Mesothelial cell of epicardium (in vitro differentiated cells): Measurements from ENCODE around the gene WDR49. TPM values are rescaled to one million over a fixed set of nuclear protein-coding genes. Genes with fewer than 3 reads are reported as not detected.

Experiments used
- DNase-seq, 2 experiments: peaks; one replicate each; pipeline ENCODE4 v3.0.0; 2021; ENCODE audit warnings: low spot score in 2 of 2; ENCODE audit not compliant: unreplicated experiment in 2 of 2
- H3K27ac Mint-ChIP-seq: 2 replicates; pipeline ENCODE4 v1.8.0; 2021; ENCODE audit warnings: mixed read lengths
- H3K27me3 Mint-ChIP-seq: 2 replicates; pipeline ENCODE4 v1.8.0; 2021; ENCODE audit warnings: low read depth, mixed read lengths
- H3K36me3 Mint-ChIP-seq: 2 replicates; pipeline ENCODE4 v1.8.0; 2021; ENCODE audit warnings: mixed read lengths
- H3K4me1 Mint-ChIP-seq: 2 replicates; pipeline ENCODE4 v1.8.0; 2021; ENCODE audit warnings: mixed read lengths
- H3K4me3 Mint-ChIP-seq: 2 replicates; pipeline ENCODE4 v1.8.0; 2021; ENCODE audit warnings: mild to moderate bottlenecking, moderate library complexity, mixed read lengths
- H3K9me3 Mint-ChIP-seq: 2 replicates; pipeline ENCODE4 v1.8.0; 2021; ENCODE audit warnings: mixed read lengths
- total RNA-seq: library from RNA; stranded (reverse); gene quantifications from 3 replicates; pipeline ENCODE4 v1.2.1, GENCODE V29; 2021
- TF ChIP-seq, protein P1 (sequence below): fragments of 200-600 bp; sonication (generic); IDR thresholded peaks from one replicate; pipeline ENCODE4 v1.5.0; 2021; ENCODE audit warnings: antibody characterized with exemption; ENCODE audit not compliant: unreplicated experiment

Gene WDR49
- total RNA-seq, 1 donor from 2014 or later: 0.40 TPM

DNA sequence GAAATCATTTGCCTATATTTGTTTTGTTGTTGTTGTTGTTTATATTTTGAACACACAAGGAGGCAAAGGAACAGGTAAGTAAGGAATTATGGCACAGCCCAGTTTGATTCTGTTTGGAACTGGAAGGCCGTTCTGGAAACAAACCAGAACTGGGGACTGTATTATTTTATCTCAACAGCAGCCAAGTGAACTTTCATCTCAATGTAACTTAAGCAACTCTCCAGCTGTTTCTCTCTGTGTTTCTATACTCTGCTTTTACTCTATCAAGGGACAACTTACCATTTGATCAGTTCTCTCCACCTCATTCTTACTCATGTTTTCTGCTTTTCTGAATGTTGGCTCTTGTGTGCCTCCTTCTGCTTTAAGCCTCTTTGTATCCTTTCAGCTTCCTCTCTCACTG is 16.0 kb upstream of the WDR49 start:
- TF ChIP-seq, protein P1, sequence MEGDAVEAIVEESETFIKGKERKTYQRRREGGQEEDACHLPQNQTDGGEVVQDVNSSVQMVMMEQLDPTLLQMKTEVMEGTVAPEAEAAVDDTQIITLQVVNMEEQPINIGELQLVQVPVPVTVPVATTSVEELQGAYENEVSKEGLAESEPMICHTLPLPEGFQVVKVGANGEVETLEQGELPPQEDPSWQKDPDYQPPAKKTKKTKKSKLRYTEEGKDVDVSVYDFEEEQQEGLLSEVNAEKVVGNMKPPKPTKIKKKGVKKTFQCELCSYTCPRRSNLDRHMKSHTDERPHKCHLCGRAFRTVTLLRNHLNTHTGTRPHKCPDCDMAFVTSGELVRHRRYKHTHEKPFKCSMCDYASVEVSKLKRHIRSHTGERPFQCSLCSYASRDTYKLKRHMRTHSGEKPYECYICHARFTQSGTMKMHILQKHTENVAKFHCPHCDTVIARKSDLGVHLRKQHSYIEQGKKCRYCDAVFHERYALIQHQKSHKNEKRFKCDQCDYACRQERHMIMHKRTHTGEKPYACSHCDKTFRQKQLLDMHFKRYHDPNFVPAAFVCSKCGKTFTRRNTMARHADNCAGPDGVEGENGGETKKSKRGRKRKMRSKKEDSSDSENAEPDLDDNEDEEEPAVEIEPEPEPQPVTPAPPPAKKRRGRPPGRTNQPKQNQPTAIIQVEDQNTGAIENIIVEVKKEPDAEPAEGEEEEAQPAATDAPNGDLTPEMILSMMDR: no peak
- peaks cover 21% of the 10 kb centered on the region for H3K9me3 Mint-ChIP-seq
- H3K36me3 Mint-ChIP-seq: peaks cover 20% of the 10 kb centered on the region
- no peak for DNase-seq
- no peak overlapping the region for H3K27ac Mint-ChIP-seq
- H3K27me3 Mint-ChIP-seq: no peaks in the 10 kb centered on the region
- no peaks in the 10 kb centered on the region for H3K4me1 Mint-ChIP-seq
- H3K4me3 Mint-ChIP-seq: no peak overlapping the region

DNA sequence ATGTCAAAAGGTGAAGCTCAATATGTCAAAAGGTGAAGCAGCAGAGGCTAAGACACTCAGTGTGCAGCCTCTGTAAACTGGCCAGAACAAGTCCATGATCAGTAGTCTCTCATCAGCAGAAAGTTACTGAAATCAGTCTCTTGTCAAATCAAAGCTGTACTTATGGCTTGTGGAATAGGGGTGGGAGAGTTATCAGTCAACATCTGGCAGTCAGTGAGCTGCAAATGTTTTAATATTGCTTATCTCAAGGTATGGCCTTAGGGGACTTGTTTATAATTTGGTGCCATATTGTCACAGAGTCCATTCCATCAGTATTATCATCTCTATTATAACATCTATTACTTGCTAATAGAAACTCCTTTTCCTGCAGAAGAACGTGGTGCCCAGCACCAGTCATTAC is 14.9 kb upstream of the WDR49 start:
- no peaks in the 10 kb centered on the region for H3K27me3 Mint-ChIP-seq
- TF ChIP-seq, protein P1: no peak
- H3K36me3 Mint-ChIP-seq: peaks cover 11% of the 10 kb centered on the region
- H3K9me3 Mint-ChIP-seq: peaks cover 12% of the 10 kb centered on the region
- H3K4me3 Mint-ChIP-seq: no peak overlapping the region
- no peaks in the 10 kb centered on the region for H3K4me1 Mint-ChIP-seq
- no peak overlapping the region for H3K27ac Mint-ChIP-seq
- DNase-seq: no peak

DNA sequence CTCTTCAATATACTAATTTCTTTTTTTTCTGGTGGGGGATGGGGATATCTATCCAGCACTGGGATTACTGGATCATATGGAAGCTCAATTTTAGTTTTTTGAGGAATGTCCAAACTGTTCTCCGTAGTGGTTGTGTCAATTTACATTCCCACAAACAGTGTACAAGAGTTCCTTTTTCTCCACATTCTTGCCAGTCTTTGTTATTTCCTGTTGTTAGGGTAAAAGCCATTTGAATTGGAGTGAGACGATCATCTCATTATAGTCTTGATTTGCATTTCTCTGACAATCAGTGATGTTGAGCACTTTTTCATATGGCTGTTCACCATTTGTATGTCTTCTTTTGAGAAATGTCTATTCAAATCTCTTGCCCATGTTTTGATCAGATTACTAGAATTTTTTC is 12.8 kb upstream of the WDR49 start:
- no peaks in the 10 kb centered on the region for H3K4me1 Mint-ChIP-seq
- no peaks in the 10 kb centered on the region for H3K36me3 Mint-ChIP-seq
- TF ChIP-seq, protein P1: no peak
- H3K9me3 Mint-ChIP-seq: no peaks in the 10 kb centered on the region
- no peaks in the 10 kb centered on the region for H3K27me3 Mint-ChIP-seq
- H3K4me3 Mint-ChIP-seq: no peak overlapping the region
- H3K27ac Mint-ChIP-seq: no peak overlapping the region
- DNase-seq: no peak

- H3K4me3 Mint-ChIP-seq: no peak overlapping the region
- no peak for DNase-seq
- no peaks in the 10 kb centered on the region for H3K27me3 Mint-ChIP-seq
- H3K27ac Mint-ChIP-seq: no peak overlapping the region
- no peaks in the 10 kb centered on the region for H3K9me3 Mint-ChIP-seq
- TF ChIP-seq, protein P1: no peak
- no peaks in the 10 kb centered on the region for H3K4me1 Mint-ChIP-seq
- H3K36me3 Mint-ChIP-seq: no peaks in the 10 kb centered on the region
These were observed 9.2 kb upstream of the WDR49 start for GRCh38 chr3:167662919-167663400.

DNA sequence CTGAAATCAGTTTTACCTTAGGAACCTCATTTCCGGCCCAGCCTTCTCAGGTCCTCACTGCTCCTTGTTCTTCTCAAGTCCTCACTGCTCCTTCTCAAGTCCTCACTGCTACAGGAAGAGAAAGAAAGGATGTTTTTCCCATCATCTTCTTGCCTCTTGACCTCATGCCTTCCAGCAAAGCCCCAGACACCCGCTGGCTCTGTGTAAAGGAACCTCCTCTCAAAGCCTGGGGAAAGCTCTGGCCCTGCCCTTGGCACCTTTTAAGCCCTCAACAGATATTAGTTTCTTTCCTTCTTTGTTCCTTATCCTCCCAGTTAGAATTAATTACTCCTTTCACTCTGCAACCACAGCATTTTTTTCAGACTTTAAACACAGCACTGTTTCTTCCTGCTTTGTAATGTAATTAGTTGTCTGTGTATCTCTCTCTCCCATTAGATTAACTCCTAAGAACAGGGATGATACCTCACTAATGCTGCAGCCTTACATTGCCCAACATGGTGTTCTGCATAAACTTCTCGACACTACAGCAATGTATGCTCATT is 4.0 kb upstream of the WDR49 start:
- no peak for DNase-seq
- no peak overlapping the region for H3K27ac Mint-ChIP-seq
- H3K9me3 Mint-ChIP-seq: no peaks in the 10 kb centered on the region
- no peaks in the 10 kb centered on the region for H3K27me3 Mint-ChIP-seq
- no peaks in the 10 kb centered on the region for H3K4me1 Mint-ChIP-seq
- TF ChIP-seq, protein P1: no peak
- H3K36me3 Mint-ChIP-seq: no peaks in the 10 kb centered on the region
- H3K4me3 Mint-ChIP-seq: no peak overlapping the region

- H3K36me3 Mint-ChIP-seq: no peaks in the 10 kb centered on the region
- H3K4me3 Mint-ChIP-seq: no peak overlapping the region
- H3K4me1 Mint-ChIP-seq: no peaks in the 10 kb centered on the region
- H3K27me3 Mint-ChIP-seq: no peaks in the 10 kb centered on the region
- no peak for DNase-seq
- no peak overlapping the region for H3K27ac Mint-ChIP-seq
- TF ChIP-seq, protein P1: no peak
- no peaks in the 10 kb centered on the region for H3K9me3 Mint-ChIP-seq
These were observed 3.1 kb upstream of the WDR49 start for GRCh38 chr3:167656821-167657220.
